ENCODE measurements around the gene ACKR3. TPM values are rescaled to one million over a fixed set of nuclear protein-coding genes. Genes with fewer than 3 reads are reported as not detected.

Gene ACKR3
- total and polyA plus RNA-seq, 10 of the 15 experiments (the other 5 are each of a cell fraction or from before 2014, with no cell fraction given): 3.0 to 154 (median 6.4) TPM

DNA sequence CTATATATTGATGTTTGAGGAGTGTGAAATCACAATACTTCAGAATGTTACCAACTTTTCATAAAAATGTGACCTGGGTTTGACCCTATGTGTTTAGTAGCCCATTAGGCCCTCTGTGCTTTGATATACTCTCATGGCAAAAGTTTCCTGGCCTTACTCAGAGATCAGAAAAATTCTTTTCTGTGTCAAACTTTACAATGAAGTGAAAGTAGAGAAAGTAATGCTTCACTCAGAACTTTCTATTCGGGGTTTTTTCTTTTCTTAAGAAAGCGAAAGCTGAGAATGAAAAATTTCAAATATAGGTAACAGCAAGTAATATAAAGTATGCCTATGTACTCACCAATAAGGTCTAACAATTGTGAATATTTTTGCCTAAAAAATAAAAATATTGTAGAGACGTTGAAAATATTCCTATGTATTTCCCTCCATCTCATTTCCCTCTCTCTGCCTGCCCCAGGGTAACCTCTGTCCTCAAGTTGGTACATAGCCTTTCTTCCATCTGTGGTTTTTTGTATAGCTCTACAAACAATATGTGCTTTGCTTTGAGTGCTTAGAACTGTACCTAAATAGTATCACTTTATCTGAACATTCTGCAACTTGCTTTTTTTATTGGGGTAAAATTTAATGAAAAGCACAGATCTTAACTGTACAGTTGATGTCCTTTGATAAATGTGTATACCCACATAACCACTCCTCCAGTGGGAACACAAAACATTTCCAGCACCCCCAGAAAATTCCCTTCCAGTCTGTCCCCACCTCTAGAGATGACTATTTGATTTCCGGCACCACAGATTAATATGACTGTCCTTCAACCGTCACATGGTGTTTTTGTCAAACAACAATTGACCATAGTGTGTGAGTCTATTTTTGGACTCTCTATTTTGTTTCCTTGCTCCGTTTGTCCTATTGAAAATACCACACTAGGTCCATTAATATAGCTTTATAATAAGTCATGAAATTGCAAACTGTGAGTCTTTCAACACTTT is 10.3 kb upstream of the ACKR3 start (continued):
- TF ChIP-seq, protein P1, sequence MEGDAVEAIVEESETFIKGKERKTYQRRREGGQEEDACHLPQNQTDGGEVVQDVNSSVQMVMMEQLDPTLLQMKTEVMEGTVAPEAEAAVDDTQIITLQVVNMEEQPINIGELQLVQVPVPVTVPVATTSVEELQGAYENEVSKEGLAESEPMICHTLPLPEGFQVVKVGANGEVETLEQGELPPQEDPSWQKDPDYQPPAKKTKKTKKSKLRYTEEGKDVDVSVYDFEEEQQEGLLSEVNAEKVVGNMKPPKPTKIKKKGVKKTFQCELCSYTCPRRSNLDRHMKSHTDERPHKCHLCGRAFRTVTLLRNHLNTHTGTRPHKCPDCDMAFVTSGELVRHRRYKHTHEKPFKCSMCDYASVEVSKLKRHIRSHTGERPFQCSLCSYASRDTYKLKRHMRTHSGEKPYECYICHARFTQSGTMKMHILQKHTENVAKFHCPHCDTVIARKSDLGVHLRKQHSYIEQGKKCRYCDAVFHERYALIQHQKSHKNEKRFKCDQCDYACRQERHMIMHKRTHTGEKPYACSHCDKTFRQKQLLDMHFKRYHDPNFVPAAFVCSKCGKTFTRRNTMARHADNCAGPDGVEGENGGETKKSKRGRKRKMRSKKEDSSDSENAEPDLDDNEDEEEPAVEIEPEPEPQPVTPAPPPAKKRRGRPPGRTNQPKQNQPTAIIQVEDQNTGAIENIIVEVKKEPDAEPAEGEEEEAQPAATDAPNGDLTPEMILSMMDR (IDR thresholded peaks at IDR 0.05 in 2 of 3, conservative IDR thresholded peaks at IDR 0.05 in 1 of 3; ENCODE audit: control insufficient read depth in 2 of 3, extremely low read depth in 1 of 3, insufficient read depth in 1 of 3, low read depth in 3 of 3, low read length in 3 of 3): no peak
- TF ChIP-seq RAD21 (IDR thresholded peaks at IDR 0.05; ENCODE audit: insufficient read depth, low read depth, low read length) (0 out of 2 replicates have a peak, but pooled peaks have one; percentile 6), ASH2L (IDR thresholded peaks at IDR 0.05; ENCODE audit: borderline replicate concordance, low read depth) (no peak), IKZF1 (conservative IDR thresholded peaks at IDR 0.05) (peak; percentile 94), SMARCA5 (IDR thresholded peaks at IDR 0.05) (peak; percentile 33; the same call in 1 of the 2 replicates), EGR1 (IDR thresholded peaks at IDR 0.05; ENCODE audit: borderline replicate concordance in 1 of 2, low read depth in 2 of 2, low read length in 2 of 2) (no peak), CHD2 (IDR thresholded peaks at IDR 0.05; ENCODE audit: borderline replicate concordance, low read depth, low read length) (no peak), KAT2A (conservative IDR thresholded peaks at IDR 0.05; ENCODE audit: control insufficient read depth, low read depth, low read length) (no peak), SRF (IDR thresholded peaks at IDR 0.05; ENCODE audit: low read depth in 2 of 2, low read length in 2 of 2) (peak in 1 of 2 experiments; percentile 78; a peak in 2 of 4 replicates), ZBED1 (IDR thresholded peaks at IDR 0.05; ENCODE audit: borderline replicate concordance) (peak; percentile 10)
- TF ChIP-seq, protein P2, sequence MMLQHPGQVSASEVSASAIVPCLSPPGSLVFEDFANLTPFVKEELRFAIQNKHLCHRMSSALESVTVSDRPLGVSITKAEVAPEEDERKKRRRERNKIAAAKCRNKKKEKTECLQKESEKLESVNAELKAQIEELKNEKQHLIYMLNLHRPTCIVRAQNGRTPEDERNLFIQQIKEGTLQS (IDR thresholded peaks at IDR 0.05; ENCODE audit: borderline replicate concordance, extremely low read depth, low read depth, low read length): no peak
- TF ChIP-seq, protein P3, sequence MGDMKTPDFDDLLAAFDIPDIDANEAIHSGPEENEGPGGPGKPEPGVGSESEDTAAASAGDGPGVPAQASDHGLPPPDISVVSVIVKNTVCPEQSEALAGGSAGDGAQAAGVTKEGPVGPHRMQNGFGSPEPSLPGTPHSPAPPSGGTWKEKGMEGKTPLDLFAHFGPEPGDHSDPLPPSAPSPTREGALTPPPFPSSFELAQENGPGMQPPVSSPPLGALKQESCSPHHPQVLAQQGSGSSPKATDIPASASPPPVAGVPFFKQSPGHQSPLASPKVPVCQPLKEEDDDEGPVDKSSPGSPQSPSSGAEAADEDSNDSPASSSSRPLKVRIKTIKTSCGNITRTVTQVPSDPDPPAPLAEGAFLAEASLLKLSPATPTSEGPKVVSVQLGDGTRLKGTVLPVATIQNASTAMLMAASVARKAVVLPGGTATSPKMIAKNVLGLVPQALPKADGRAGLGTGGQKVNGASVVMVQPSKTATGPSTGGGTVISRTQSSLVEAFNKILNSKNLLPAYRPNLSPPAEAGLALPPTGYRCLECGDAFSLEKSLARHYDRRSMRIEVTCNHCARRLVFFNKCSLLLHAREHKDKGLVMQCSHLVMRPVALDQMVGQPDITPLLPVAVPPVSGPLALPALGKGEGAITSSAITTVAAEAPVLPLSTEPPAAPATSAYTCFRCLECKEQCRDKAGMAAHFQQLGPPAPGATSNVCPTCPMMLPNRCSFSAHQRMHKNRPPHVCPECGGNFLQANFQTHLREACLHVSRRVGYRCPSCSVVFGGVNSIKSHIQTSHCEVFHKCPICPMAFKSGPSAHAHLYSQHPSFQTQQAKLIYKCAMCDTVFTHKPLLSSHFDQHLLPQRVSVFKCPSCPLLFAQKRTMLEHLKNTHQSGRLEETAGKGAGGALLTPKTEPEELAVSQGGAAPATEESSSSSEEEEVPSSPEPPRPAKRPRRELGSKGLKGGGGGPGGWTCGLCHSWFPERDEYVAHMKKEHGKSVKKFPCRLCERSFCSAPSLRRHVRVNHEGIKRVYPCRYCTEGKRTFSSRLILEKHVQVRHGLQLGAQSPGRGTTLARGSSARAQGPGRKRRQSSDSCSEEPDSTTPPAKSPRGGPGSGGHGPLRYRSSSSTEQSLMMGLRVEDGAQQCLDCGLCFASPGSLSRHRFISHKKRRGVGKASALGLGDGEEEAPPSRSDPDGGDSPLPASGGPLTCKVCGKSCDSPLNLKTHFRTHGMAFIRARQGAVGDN (IDR thresholded peaks at IDR 0.05): 0 out of 2 replicates have a peak, but pooled peaks have one; percentile 49
- TF ChIP-seq, protein P4, sequence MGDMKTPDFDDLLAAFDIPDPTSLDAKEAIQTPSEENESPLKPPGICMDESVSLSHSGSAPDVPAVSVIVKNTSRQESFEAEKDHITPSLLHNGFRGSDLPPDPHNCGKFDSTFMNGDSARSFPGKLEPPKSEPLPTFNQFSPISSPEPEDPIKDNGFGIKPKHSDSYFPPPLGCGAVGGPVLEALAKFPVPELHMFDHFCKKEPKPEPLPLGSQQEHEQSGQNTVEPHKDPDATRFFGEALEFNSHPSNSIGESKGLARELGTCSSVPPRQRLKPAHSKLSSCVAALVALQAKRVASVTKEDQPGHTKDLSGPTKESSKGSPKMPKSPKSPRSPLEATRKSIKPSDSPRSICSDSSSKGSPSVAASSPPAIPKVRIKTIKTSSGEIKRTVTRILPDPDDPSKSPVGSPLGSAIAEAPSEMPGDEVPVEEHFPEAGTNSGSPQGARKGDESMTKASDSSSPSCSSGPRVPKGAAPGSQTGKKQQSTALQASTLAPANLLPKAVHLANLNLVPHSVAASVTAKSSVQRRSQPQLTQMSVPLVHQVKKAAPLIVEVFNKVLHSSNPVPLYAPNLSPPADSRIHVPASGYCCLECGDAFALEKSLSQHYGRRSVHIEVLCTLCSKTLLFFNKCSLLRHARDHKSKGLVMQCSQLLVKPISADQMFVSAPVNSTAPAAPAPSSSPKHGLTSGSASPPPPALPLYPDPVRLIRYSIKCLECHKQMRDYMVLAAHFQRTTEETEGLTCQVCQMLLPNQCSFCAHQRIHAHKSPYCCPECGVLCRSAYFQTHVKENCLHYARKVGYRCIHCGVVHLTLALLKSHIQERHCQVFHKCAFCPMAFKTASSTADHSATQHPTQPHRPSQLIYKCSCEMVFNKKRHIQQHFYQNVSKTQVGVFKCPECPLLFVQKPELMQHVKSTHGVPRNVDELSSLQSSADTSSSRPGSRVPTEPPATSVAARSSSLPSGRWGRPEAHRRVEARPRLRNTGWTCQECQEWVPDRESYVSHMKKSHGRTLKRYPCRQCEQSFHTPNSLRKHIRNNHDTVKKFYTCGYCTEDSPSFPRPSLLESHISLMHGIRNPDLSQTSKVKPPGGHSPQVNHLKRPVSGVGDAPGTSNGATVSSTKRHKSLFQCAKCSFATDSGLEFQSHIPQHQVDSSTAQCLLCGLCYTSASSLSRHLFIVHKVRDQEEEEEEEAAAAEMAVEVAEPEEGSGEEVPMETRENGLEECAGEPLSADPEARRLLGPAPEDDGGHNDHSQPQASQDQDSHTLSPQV (IDR thresholded peaks at IDR 0.05): no peak
